Measurements from ENCODE around the gene SLIT3.
A peak's percentile ranks its signal among the peaks of the same experiment; 100 is the strongest.

SLIT3 gene

DNA sequence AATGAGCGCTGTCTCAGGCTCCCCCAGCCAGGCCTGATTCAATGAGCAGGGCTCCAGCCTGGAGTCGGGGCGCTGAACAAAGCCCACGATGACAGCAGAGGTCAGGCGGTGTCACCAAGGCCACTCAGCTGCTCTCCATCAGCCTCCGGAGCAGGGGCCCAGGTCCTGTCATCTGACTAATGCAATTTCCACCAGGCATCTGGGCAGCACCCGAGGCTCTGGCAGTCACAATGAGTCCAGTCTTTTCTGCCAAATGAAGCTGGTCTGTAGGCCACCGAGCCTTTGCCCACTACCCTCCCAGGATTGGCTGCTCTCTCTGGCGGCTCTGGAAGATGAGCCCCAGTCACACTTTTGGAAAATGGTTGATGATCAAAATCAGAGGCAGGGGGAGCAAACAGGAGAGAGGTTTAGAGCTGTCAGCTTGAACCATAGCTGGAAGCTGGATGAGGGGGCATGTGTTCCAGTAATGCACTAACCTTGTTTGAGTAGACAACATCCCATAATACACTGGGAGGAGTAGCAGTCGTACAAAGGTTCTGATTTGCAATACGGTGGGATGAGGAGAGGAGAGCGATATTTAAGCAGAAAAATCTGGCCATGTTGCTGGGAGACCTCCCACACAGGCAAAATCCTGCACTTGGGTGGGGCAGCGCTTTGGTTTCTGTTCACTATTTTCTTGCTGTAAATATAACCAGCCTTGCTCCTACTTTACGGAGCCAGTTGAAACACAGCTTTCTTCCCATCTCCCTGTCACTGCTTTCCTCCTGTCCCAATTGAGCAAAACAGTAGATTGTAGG, 415.4 kb downstream of the SLIT3 start:
- DNase-seq (ENCODE audit: low spot score), result peak; percentile 75

DNA sequence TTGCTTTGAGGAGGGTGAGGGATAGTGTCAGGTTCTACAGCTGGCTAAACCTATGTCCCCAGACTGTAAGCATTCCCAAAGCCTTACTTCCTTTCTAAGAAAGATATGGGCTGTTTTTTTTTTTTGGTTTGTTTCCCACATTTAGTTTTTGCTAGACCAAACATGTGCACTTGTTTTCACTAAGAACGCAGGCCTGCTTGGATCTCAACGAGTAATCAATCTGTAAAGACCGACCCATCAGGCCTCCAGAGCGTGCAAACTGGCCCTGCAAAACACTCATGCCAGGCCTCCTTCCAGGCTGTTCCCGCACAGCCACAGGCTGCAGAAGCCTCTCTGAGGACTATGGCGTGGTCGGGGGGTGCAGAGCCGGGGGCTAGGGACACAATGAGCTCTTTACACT, 416.9 kb downstream of the SLIT3 start:
- DNase-seq (ENCODE audit: low spot score), result no peak

DNA sequence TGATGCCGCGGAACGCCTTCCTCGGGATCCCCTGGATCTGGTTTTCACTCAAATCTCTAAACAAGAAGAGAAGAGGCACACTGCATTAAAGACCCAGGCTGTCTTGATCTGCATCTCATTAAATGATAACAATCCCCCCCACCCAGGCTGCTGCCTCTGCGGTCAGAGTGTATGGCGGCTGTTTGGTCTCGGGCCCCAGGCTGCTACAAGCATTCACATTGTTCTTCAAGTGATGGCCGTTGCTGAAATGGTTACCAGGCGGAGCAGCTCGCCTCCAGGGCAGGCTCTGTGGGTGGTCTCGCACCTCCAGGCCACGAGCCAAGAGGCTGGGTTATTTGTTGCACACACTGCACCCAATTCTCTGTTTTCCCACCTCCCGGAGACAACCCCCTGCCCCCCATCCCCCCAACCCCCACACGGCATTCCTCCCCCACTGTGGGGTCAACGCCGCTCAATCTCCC, 417.6 kb downstream of the SLIT3 start:
- DNase-seq (ENCODE audit: low spot score), result peak; percentile 78

DNA sequence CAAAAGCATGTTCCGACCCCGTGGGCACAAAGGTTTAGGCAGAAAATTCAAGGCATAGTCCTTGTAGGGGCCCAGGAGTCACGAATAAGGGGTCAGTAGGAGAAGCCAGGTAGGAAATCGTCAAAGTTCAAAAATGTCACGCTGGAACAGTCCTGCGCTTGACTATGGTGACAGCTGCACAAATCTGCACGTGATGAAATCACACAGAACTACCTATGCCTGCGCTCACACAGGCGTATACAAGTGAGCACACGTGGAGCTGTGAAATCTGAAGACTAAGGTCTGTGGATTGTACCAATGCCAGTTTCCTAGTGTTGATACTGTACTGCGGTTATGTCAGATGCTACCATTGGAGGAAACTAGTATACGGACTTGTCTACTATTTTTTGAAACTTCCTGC, 418.7 kb downstream of the SLIT3 start:
- no peak for DNase-seq (ENCODE audit: low spot score)

GRCh38 chr5:168881427-168882149, 419.4 kb downstream of the SLIT3 start:
- DNase-seq (ENCODE audit: low spot score), result peak; percentile 63

DNA sequence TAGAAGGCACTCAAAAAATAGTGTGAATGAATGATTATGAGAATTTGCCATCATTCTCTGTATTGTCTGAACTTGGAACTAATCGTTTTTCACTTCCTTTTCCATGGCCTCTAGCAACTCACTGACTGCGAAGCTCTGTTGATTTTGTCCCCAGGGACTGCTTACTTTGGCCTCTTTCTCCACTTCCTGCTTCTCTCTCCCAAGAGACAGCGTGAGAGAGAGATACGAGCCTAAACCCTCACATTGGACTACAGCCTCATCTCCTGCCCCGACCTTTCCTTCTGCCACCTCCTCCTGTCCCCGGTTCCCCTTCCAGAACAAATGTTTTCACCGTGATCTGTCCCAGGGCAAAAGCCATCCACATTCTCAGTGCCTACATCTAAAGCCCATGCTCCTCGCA, 421.0 kb downstream of the SLIT3 start:
- DNase-seq (ENCODE audit: low spot score), result no peak

DNA sequence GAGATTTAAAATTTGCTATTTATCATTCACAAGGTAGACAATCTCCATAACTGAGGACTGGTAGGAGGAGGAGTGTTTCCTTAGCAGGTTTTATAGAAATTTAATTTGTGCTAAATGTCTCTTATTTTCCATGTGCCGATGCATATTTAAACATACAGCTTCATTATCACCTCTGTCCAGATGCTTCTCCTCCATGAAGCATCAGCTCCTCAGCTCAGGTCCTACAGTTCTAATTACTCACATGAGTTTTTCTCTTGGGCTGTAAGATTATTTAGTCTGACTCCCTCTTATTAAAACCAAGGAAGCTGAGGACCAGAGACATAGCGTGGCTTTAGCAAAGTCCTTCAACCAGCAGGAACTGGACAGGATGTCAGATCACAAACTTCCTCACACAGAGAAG, 421.6 kb downstream of the SLIT3 start:
- no peak for DNase-seq (ENCODE audit: low spot score)

GRCh38 chr5:168878135-168878745, 422.7 kb downstream of the SLIT3 start:
- no peak for DNase-seq (ENCODE audit: low spot score)

- DNase-seq (ENCODE audit: low spot score), result no peak
Observed at GRCh38 chr5:168877132-168877892, 423.6 kb downstream of the SLIT3 start.

- DNase-seq (ENCODE audit: low spot score), result no peak
Observed at GRCh38 chr5:168876419-168876818, 424.5 kb downstream of the SLIT3 start.

- no peak for DNase-seq (ENCODE audit: low spot score)
Observed at GRCh38 chr5:168875832-168876231, 425.1 kb downstream of the SLIT3 start.

GRCh38 chr5:168874713-168875380, 426.1 kb downstream of the SLIT3 start:
- no peak for DNase-seq (ENCODE audit: low spot score)

DNA sequence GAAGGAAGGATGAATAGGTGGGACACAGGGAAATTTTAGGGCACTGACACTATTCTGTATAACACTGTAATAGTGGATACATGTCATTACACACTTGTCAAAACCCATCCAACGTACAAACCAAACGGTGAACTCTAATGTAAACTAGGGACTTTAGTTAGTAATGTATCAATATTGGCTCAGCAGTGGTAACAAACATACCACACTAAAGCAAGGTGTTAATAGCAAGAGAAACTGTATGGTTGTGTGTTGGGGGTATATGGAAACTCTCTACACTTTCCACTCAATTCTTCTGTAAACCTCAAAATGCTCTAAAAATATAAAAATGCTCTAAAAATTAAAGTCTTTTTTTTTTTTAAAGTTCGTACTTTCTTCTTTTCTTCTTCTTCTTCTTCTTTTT, 428.7 kb downstream of the SLIT3 start:
- no peak for DNase-seq (ENCODE audit: low spot score)

DNA sequence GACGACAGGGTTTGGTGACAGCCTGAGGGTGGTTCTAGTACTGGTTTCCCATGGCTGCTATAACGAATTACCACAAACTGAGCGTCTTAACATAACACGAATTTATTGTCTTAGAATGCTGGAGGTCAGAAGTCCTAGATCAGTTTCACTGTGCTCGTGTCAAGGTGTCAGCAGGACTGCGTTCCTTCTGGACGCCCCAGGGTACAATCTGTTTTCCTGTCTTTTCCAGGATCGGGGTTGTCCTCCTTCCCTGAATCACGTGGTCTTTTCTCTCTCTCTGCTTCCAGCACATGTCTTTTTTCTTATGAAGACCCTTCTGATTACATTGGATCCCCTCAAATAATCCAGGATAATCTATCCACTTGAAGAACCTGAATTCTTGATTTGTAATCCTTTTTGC, 430.0 kb downstream of the SLIT3 start:
- DNase-seq (ENCODE audit: low spot score), result no peak

DNA sequence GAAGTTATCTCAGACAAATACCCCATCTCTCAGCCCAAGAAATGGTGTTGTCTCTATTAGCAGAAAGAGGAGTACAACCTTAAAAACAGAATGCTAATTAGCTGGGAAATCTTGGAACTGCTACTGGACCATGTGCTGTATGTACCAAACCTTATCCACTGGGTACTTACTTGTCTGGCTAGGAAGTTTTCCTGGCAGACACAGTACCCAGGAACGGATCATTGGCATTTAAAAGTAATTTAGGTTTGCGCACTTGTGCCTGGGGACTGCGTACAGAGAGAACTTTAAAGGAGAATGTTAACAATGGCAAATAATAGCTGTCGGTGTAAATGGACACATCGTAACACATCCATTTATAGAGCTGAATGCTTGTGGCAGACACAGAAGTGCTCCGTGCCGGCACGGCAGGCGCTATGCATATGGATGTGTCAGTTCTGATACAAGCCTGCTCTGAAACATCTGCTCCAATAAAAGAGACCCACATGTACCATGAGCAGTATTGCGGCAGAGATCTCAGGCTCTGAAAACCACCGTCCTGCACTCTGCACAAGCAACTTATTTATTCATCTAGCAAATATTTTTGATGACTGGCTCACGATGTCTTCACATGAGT, 431.2 kb downstream of the SLIT3 start:
- DNase-seq (ENCODE audit: low spot score), result no peak

DNA sequence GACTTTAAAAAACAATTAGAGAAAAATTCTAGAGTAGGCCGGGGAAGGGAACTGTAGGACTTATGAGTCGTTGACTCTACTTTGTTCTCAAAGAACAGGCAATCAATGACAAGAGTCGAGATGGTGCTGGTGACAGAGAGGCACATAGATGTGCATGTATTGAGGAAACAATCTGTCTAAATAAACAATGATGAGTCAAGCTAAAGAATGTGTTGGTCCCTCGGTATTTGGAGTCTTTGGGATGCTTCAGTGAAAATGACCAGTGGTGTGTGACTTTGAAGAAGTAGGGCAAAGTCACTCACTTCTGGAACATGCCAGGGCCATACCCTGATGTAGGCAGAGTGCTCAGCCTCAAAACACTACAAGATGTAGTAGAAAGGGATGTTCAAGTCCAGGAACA, 433.7 kb downstream of the SLIT3 start:
- DNase-seq (ENCODE audit: low spot score), result no peak

- DNase-seq (ENCODE audit: low spot score), result peak; percentile 74
Observed at GRCh38 chr5:168865968-168866367, 435.0 kb downstream of the SLIT3 start.

DNA sequence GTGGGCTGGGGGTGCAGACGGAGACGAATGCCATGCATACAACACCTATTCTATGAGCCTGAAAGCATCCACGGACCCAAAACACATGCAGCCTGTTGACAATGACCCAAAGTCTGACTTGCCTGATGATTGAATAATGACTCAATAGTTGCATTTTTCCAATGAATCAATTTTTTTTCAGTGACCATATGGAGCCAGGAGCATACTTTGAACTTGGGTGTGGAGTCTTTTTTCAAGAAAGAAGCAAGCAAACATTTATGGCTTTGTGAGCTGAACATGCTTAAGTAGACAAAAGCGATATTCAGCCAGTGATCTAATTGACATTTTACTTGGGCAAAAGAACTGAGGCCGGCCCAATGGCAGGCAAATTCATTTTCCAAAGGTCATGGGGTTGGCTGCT, 437.9 kb downstream of the SLIT3 start:
- no peak for DNase-seq (ENCODE audit: low spot score)

GRCh38 chr5:168860503-168860902, 440.4 kb downstream of the SLIT3 start:
- DNase-seq (ENCODE audit: low spot score), result no peak

GRCh38 chr5:168860081-168860480, 440.9 kb downstream of the SLIT3 start:
- DNase-seq (ENCODE audit: low spot score), result no peak

- DNase-seq (ENCODE audit: low spot score), result no peak
Observed at GRCh38 chr5:168859471-168859870, 441.5 kb downstream of the SLIT3 start.
